ENCODE measurements around the gene PITRM1. TPM values are rescaled to one million over a fixed set of nuclear protein-coding genes. Genes with fewer than 3 reads are reported as not detected.
A peak's percentile ranks its signal among the peaks of the same experiment; 100 is the strongest.

Gene PITRM1
- total RNA-seq, 2 experiments from 2014 or later, result 84.8 to 97.9 TPM

DNA sequence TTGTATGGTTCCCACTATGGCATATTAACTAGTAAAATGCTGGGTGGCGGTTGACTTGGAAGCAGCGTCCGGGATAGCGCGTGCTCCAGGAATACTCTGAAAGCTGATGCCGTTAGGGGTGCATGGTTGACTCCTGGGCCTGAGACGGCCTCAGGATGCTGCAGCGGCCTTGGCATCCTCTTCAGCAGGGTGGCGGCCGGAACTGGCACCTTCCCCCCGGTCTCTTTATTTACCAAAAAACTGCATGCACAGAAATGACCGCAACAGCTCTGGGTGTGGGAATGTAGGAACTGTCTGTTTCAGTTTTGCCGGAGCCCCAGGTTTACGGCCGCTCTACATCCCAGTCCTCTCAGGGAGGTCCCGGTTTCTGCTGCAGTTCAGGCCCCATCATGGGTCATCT lies 76.4 kb downstream of the PITRM1 start:
- H3K4me3 Mint-ChIP-seq, result no peak overlapping the region
- no peaks in the 10 kb centered on the region for H3K9me3 Mint-ChIP-seq (ENCODE audit: low read depth)
- no peaks in the 10 kb centered on the region for H3K27me3 Mint-ChIP-seq
- H3K27ac Mint-ChIP-seq, result peak overlapping the region; percentile 83
- POLR2A ChIA-PET, result interaction anchor here (1.5 to 1.9 kb wide), 4 partner anchors 16 to 148 kb away, joined by 3 to 8 read pairs (median 4); partner anchors contain the start of gene PITRM1
- intact Hi-C loops (cut with DNase I, micrococcal nuclease), result loop anchor here in 1 of 2 experiments (10.0 kb wide), 1 partner anchor 779 kb away; no protein-coding TSS in a partner anchor
- CTCF ChIA-PET, result interaction anchor here (0.8 to 1.2 kb wide), 2 partner anchors 25 to 72 kb away, joined by 3 read pairs; no protein-coding TSS in a partner anchor
- peaks cover 69% of the 10 kb centered on the region for H3K36me3 Mint-ChIP-seq (ENCODE audit: low read depth)
- DNase-seq, result no peak
- peaks cover 49% of the 10 kb centered on the region for H3K4me1 Mint-ChIP-seq
- ATAC-seq, result no peak

DNA sequence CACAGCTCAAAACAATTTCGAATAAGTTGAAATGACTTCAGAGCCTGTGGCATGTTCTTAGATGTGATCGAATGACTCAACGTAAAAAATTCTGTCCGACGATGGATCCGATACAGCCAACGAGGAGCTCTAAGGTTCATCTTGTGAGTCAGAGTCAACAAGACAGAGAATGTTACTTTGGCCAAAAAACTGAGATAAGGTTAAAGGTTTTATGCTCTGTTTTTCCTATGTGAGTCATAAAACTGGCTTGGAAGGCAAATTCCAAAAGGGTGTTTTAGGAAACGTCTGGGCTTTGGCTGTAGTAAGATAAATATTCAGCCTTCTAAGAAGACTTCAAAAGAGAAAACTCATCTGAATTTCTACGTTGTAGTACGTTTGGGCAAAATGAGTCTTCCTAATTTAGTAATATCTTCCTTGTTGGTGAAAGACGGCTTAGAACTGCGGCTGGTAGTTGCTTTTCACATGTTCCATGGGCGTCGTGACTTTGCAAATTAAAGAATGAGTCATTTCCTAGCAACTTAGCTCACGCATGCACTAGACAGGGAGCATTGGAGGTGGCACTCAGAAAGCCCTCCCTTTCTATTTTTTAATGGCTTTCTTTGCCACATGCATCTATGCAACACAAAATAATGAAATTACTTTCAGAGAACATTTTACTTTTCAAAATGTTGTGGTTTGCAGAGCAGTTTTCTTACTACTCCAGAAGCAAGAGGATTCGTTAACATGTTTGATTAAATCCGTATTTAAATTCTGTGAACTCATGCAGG lies 77.0 kb downstream of the PITRM1 start:
- H3K27ac Mint-ChIP-seq, result peak overlapping the region; percentile 83
- H3K4me1 Mint-ChIP-seq, result peaks cover 55% of the 10 kb centered on the region
- no peaks in the 10 kb centered on the region for H3K27me3 Mint-ChIP-seq
- ATAC-seq (peak; percentile 86), DNase-seq (peak; percentile 80)
- ChIA-PET CTCF (interaction anchor here (0.7 to 1.2 kb wide), 3 partner anchors 24 to 74 kb away, joined by 3 read pairs; no protein-coding TSS in a partner anchor), POLR2A (interaction anchor here (0.6 to 1.9 kb wide), 7 partner anchors 15 to 147 kb away, joined by 3 to 8 read pairs (median 3); partner anchors contain the start of gene PITRM1)
- peak overlapping the region; percentile 15 for H3K4me3 Mint-ChIP-seq
- no peaks in the 10 kb centered on the region for H3K9me3 Mint-ChIP-seq (ENCODE audit: low read depth)
- intact Hi-C loops (cut with DNase I, micrococcal nuclease), result loop anchor here (1.0 to 10.0 kb wide), 5 partner anchors 24 to 779 kb away; partner anchors contain the start of gene PITRM1 (in 2 of the 2)
- H3K36me3 Mint-ChIP-seq (ENCODE audit: low read depth), result peaks cover 69% of the 10 kb centered on the region

DNA sequence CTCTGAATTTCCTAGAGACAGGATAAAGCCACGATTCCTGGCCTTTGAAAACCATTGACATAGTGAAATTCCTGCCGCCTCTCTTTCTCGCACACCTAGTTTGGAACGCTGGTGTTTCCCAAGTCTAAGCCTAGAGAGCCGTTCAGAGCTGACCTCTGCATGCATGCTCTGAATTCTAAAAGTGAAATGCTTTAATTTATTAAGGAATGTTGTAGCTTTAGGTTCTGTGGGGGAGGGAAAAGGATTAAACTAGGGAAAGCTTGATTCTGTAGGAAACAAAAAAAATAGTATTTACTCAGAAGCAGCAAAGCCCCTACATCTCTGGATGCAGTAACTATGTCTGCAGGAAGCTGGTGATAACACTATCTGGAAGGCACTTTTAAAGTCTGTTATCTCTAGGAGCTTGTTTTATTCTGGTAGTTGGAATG lies 78.0 kb downstream of the PITRM1 start:
- DNase-seq, result no peak
- no peaks in the 10 kb centered on the region for H3K9me3 Mint-ChIP-seq (ENCODE audit: low read depth)
- ChIA-PET CTCF (interaction anchor here (0.7 kb wide), 1 partner anchor 20 kb away, joined by 3 read pairs; no protein-coding TSS in a partner anchor), POLR2A (interaction anchor here (0.6 to 1.9 kb wide), 6 partner anchors 14 to 146 kb away, joined by 3 to 8 read pairs (median 4); partner anchors contain the start of gene PITRM1)
- peaks cover 67% of the 10 kb centered on the region for H3K36me3 Mint-ChIP-seq (ENCODE audit: low read depth)
- peaks cover 64% of the 10 kb centered on the region for H3K4me1 Mint-ChIP-seq
- peak overlapping the region; percentile 23 for H3K4me3 Mint-ChIP-seq
- peak overlapping the region; percentile 83 for H3K27ac Mint-ChIP-seq
- intact Hi-C loops (cut with DNase I, micrococcal nuclease), result loop anchor here (1.0 to 10.0 kb wide), 5 partner anchors 23 to 780 kb away; partner anchors contain the start of gene PITRM1 (in 2 of the 2)
- no peak for ATAC-seq
- no peaks in the 10 kb centered on the region for H3K27me3 Mint-ChIP-seq

- Mint-ChIP-seq H3K36me3 (ENCODE audit: low read depth) (peaks cover 65% of the 10 kb centered on the region), H3K27ac (peak overlapping the region; percentile 86), H3K4me1 (peaks cover 66% of the 10 kb centered on the region), H3K4me3 (peak overlapping the region; percentile 23), H3K9me3 (ENCODE audit: low read depth) (no peaks in the 10 kb centered on the region), H3K27me3 (no peaks in the 10 kb centered on the region)
- ChIA-PET POLR2A (interaction anchor here (0.6 kb wide), 1 partner anchor 15 kb away, joined by 4 read pairs; no protein-coding TSS in a partner anchor), CTCF (no interaction called here)
- no peak for ATAC-seq
- DNase-seq, result no peak
- intact Hi-C loops (cut with DNase I, micrococcal nuclease), result loop anchor here in 1 of 2 experiments (2.0 to 10.0 kb wide), 2 partner anchors 133 to 781 kb away; no protein-coding TSS in a partner anchor
These were observed 78.6 kb downstream of the PITRM1 start for GRCh38 chr10:3093996-3094395.

- POLR2A ChIA-PET, result no interaction called here
- Mint-ChIP-seq H3K4me1 (peaks cover 70% of the 10 kb centered on the region), H3K27ac (no peak overlapping the region), H3K4me3 (no peak overlapping the region), H3K9me3 (ENCODE audit: low read depth) (no peaks in the 10 kb centered on the region), H3K27me3 (no peaks in the 10 kb centered on the region), H3K36me3 (ENCODE audit: low read depth) (peaks cover 60% of the 10 kb centered on the region)
- CTCF ChIA-PET, result interaction anchor here (0.6 kb wide), 2 partner anchors 39 to 100 kb away, joined by 3 read pairs; no protein-coding TSS in a partner anchor
- ATAC-seq, result no peak
- DNase-seq, result no peak
- intact Hi-C loops (cut with DNase I, micrococcal nuclease), result loop anchor here in 1 of 2 experiments (10.0 kb wide), 1 partner anchor 783 kb away; no protein-coding TSS in a partner anchor
These were observed 80.7 kb downstream of the PITRM1 start for GRCh38 chr10:3091921-3092320.

- ChIA-PET CTCF (interaction anchor here (0.6 to 0.9 kb wide), 2 partner anchors 24 to 39 kb away, joined by 3 read pairs; partner anchors contain the start of gene PFKP), POLR2A (interaction anchor here (1.2 to 1.3 kb wide), 2 partner anchors 20 to 21 kb away, joined by 3 to 4 read pairs; no protein-coding TSS in a partner anchor)
- DNase-seq (peak; percentile 64), ATAC-seq (peak; percentile 36)
- Mint-ChIP-seq H3K9me3 (ENCODE audit: low read depth) (no peaks in the 10 kb centered on the region), H3K27ac (peak overlapping the region; percentile 58), H3K4me1 (peaks cover 68% of the 10 kb centered on the region), H3K36me3 (ENCODE audit: low read depth) (peaks cover 68% of the 10 kb centered on the region), H3K4me3 (no peak overlapping the region), H3K27me3 (no peaks in the 10 kb centered on the region)
- intact Hi-C loops (cut with DNase I, micrococcal nuclease), result loop anchor here in 1 of 2 experiments (10.0 kb wide), 1 partner anchor 784 kb away; no protein-coding TSS in a partner anchor
These were observed 81.4 kb downstream of the PITRM1 start for GRCh38 chr10:3090914-3091787.

DNA sequence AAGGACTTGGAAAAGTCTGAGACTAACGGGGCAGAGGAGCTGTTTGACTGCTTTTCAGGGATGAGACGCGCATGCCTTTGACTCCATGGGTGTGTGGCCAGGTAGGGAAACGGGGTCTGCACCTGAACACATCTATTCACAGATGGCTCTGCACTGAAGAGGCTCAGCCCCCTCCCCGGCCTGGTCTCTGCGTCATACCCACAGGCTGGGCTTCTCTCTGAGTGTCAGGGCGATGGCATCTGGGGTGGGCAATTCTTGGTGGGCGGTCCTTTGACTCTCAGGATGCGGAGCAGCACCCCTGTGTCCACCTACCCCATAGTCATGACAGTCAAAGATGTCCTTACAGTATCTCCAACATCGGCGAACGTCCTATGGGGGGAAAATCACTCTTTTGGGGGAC lies 82.2 kb downstream of the PITRM1 start:
- no peaks in the 10 kb centered on the region for H3K9me3 Mint-ChIP-seq (ENCODE audit: low read depth)
- no peak for DNase-seq
- POLR2A ChIA-PET, result interaction anchor here (1.2 to 1.3 kb wide), 2 partner anchors 19 to 20 kb away, joined by 3 to 4 read pairs; no protein-coding TSS in a partner anchor
- H3K27ac Mint-ChIP-seq, result no peak overlapping the region
- H3K36me3 Mint-ChIP-seq (ENCODE audit: low read depth), result peaks cover 66% of the 10 kb centered on the region
- intact Hi-C loops (cut with DNase I, micrococcal nuclease), result loop anchor here in 1 of 2 experiments (10.0 kb wide), 1 partner anchor 784 kb away; no protein-coding TSS in a partner anchor
- H3K27me3 Mint-ChIP-seq, result no peaks in the 10 kb centered on the region
- ATAC-seq, result no peak
- peaks cover 60% of the 10 kb centered on the region for H3K4me1 Mint-ChIP-seq
- no peak overlapping the region for H3K4me3 Mint-ChIP-seq
- CTCF ChIA-PET, result interaction anchor here (0.5 kb wide), 1 partner anchor 158 kb away, joined by 3 read pairs; no protein-coding TSS in a partner anchor

Other genes with a start within 250 kb of the PITRM1 start
- gene PFKP, start 105.2 kb downstream of the PITRM1 start, total RNA-seq, result 100 to 1,000 TPM; 231 to 239 TPM